NCI-H2029 (cell line): ENCODE results near the gene LRMDA.
A peak's percentile ranks its signal among the peaks of the same experiment; 100 is the strongest.

Source experiments
- DNase-seq: peaks from one replicate; lab custom pipeline; 2025; lab: John Stamatoyannopoulos, UW

LRMDA gene

GRCh38 chr10:75431180-75432111 lies at the start of gene LRMDA:
Gene LRMDA (plus strand): TSS chr10:75431624.
- DNase-seq = no peak

- no peak for DNase-seq
These were observed 45.3 kb upstream of the LRMDA start for GRCh38 chr10:75386128-75386527.

- DNase-seq = no peak
These were observed 43.3 kb upstream of the LRMDA start for GRCh38 chr10:75388082-75388481.

- DNase-seq = no peak
These were observed 41.2 kb upstream of the LRMDA start for GRCh38 chr10:75390178-75390577.

- no peak for DNase-seq
These were observed 39.2 kb upstream of the LRMDA start for GRCh38 chr10:75392271-75392670.

- no peak for DNase-seq
These were observed 38.7 kb upstream of the LRMDA start for GRCh38 chr10:75392744-75393143.

GRCh38 chr10:75394221-75394620 lies 37.2 kb upstream of the LRMDA start:
- DNase-seq = no peak

GRCh38 chr10:75395066-75395931 lies 36.1 kb upstream of the LRMDA start:
- DNase-seq = no peak

GRCh38 chr10:75395932-75396630 lies 35.3 kb upstream of the LRMDA start:
- DNase-seq = no peak

GRCh38 chr10:75396631-75397495 lies 34.6 kb upstream of the LRMDA start:
- DNase-seq = no peak

GRCh38 chr10:75397496-75398199 lies 33.8 kb upstream of the LRMDA start:
- DNase-seq = no peak

- DNase-seq = no peak
These were observed 33.2 kb upstream of the LRMDA start for GRCh38 chr10:75398200-75398691.

- DNase-seq = no peak
These were observed 32.5 kb upstream of the LRMDA start for GRCh38 chr10:75398692-75399460.

GRCh38 chr10:75399461-75400162 lies 31.8 kb upstream of the LRMDA start:
- DNase-seq = no peak

GRCh38 chr10:75400163-75400770 lies 31.2 kb upstream of the LRMDA start:
- DNase-seq = no peak

- no peak for DNase-seq
These were observed 30.5 kb upstream of the LRMDA start for GRCh38 chr10:75400771-75401568.

- peak; percentile 90 for DNase-seq
These were observed 29.6 kb upstream of the LRMDA start, which contains the start of gene ZNF503 for GRCh38 chr10:75401569-75402485. Gene ZNF503 (minus strand): TSS chr10:75401764. CDS start chr10:75401419, 345 bp downstream.
